Posterior cingulate gyrus (tissue), 11 donors: ENCODE results near the gene GLI3.
"Not testable (repeated sequence)": the region's sequence is repeated elsewhere in the genome, so short reads cannot be mapped to it uniquely, and the experiment has no call there.

Experiments
- DNase-seq, 10 donors: peaks; one replicate each; pipeline versions ENCODE4 v3.0.0 to v3.0.0-alpha.2; 2020 to 2021; ENCODE audit warnings: mixed read lengths in 3 of 10
- intact Hi-C: fragments of 100-400 bp; cut with DNase I; formaldehyde crosslinking; loops from one replicate; pipeline ENCODE4 v1.15.1; 2023

GLI3 gene

GRCh38 chr7:42214060-42214679, 22.8 kb downstream of the GLI3 start:
- intact Hi-C loops, result no loop called here
- no peak for DNase-seq

- DNase-seq, result no peak
- intact Hi-C loops, result no loop called here
Observed at GRCh38 chr7:42213093-42213492, 23.9 kb downstream of the GLI3 start.

- intact Hi-C loops, result no loop called here
- no peak for DNase-seq
Observed at GRCh38 chr7:42212541-42213090, 24.4 kb downstream of the GLI3 start.

- DNase-seq, result no peak
- intact Hi-C loops, result no loop called here
Observed at GRCh38 chr7:42211938-42212337, 25.1 kb downstream of the GLI3 start.

- intact Hi-C loops, result no loop called here
- no peak for DNase-seq
Observed at GRCh38 chr7:42210779-42211178, 26.2 kb downstream of the GLI3 start.

- no peak for DNase-seq
- intact Hi-C loops, result no loop called here
Observed at GRCh38 chr7:42210333-42210732, 26.7 kb downstream of the GLI3 start.

GRCh38 chr7:42209085-42209484, 27.9 kb downstream of the GLI3 start:
- intact Hi-C loops, DNase-seq: not testable (repeated sequence)

- no peak for DNase-seq
- intact Hi-C loops, result no loop called here
Observed at GRCh38 chr7:42208572-42208971, 28.4 kb downstream of the GLI3 start.

GRCh38 chr7:42207420-42207819, 29.6 kb downstream of the GLI3 start:
- DNase-seq, result no peak
- intact Hi-C loops, result no loop called here

- intact Hi-C loops, result no loop called here
- DNase-seq, result no peak
Observed at GRCh38 chr7:42203336-42203735, 33.7 kb downstream of the GLI3 start.

GRCh38 chr7:42202601-42203000, 34.4 kb downstream of the GLI3 start:
- DNase-seq, result no peak
- intact Hi-C loops, result no loop called here

- no peak for DNase-seq
- intact Hi-C loops, result no loop called here
Observed at GRCh38 chr7:42198974-42199668, 37.9 kb downstream of the GLI3 start.

- intact Hi-C loops, result no loop called here
- DNase-seq, result no peak
Observed at GRCh38 chr7:42198296-42198695, 38.7 kb downstream of the GLI3 start.

- intact Hi-C loops, result no loop called here
- no peak for DNase-seq
Observed at GRCh38 chr7:42197451-42197850, 39.6 kb downstream of the GLI3 start.

- intact Hi-C loops, result no loop called here
- DNase-seq, result no peak
Observed at GRCh38 chr7:42194238-42194637, 42.8 kb downstream of the GLI3 start.

GRCh38 chr7:42193471-42194129, 43.4 kb downstream of the GLI3 start:
- no peak for DNase-seq
- intact Hi-C loops, result no loop called here

GRCh38 chr7:42192851-42193461, 44.1 kb downstream of the GLI3 start:
- intact Hi-C loops, result no loop called here
- DNase-seq, result no peak

- DNase-seq, result no peak
- intact Hi-C loops, result no loop called here
Observed at GRCh38 chr7:42192066-42192465, 44.9 kb downstream of the GLI3 start.

GRCh38 chr7:42189535-42189934, 47.5 kb downstream of the GLI3 start:
- DNase-seq, result no peak
- intact Hi-C loops, result no loop called here

- intact Hi-C loops, result no loop called here
- no peak for DNase-seq
Observed at GRCh38 chr7:42186151-42186550, 50.9 kb downstream of the GLI3 start.

- no peak for DNase-seq
- intact Hi-C loops, result no loop called here
Observed at GRCh38 chr7:42185726-42186125, 51.3 kb downstream of the GLI3 start.
